GM23248 (cell line): ENCODE measurements around the gene LILRB5. TPM values are rescaled to one million over a fixed set of nuclear protein-coding genes. Genes with fewer than 3 reads are reported as not detected.
"Not testable (repeated sequence)": the region's sequence is repeated elsewhere in the genome, so short reads cannot be mapped to it uniquely, and the experiment has no call there.

Source experiments
- DNase-seq: peaks from one replicate; pipeline ENCODE4 v3.0.0-alpha.2; 2015
- H2AFZ ChIP-seq: fragments of 200-600 bp; sonication (generic); 2 replicates; pipeline ENCODE4 v1.6.1; 2016; ENCODE audit warnings: antibody characterized with exemption
- H3F3A ChIP-seq: fragments of 200-600 bp; sonication (generic); 2 replicates; pipeline ENCODE4 v1.6.1; 2016; ENCODE audit warnings: mild to moderate bottlenecking, antibody characterized with exemption, mixed run types; ENCODE audit not compliant: insufficient read depth
- H3K27ac ChIP-seq: fragments of 200-600 bp; sonication (generic); 2 replicates; pipeline ENCODE4 v1.5.1; 2016; ENCODE audit warnings: mild to moderate bottlenecking
- H3K27me3 ChIP-seq: fragments of 200-600 bp; sonication (generic); replicated peaks from 2 replicates; pipeline ENCODE4 v1.6.1; 2016; ENCODE audit warnings: mild to moderate bottlenecking; ENCODE audit not compliant: insufficient read depth
- H3K36me3 ChIP-seq: fragments of 200-600 bp; sonication (generic); 2 replicates; pipeline ENCODE4 v1.6.1; 2016; ENCODE audit warnings: low read depth, mild to moderate bottlenecking
- H3K4me1 ChIP-seq: fragments of 200-600 bp; sonication (generic); 2 replicates; pipeline ENCODE4 v1.6.1; 2016; ENCODE audit warnings: mild to moderate bottlenecking; ENCODE audit not compliant: insufficient read depth
- H3K4me2 ChIP-seq: fragments of 200-600 bp; sonication (generic); one replicate; pipeline ENCODE4 v1.6.1; 2016; ENCODE audit warnings: mild to moderate bottlenecking; ENCODE audit not compliant: unreplicated experiment
- H3K4me3 ChIP-seq: fragments of 200-600 bp; sonication (generic); 2 replicates; pipeline ENCODE4 v1.5.1; 2016; ENCODE audit warnings: mild to moderate bottlenecking
- H3K79me2 ChIP-seq: fragments of 200-600 bp; sonication (generic); 2 replicates; pipeline ENCODE4 v1.6.1; 2016; ENCODE audit warnings: mild to moderate bottlenecking; ENCODE audit not compliant: insufficient read depth
- H3K9ac ChIP-seq: fragments of 200-600 bp; sonication (generic); 2 replicates; pipeline ENCODE4 v1.6.1; 2016; ENCODE audit warnings: mild to moderate bottlenecking
- H3K9me2 ChIP-seq: fragments of 200-600 bp; sonication (generic); 2 replicates; pipeline ENCODE4 v1.6.1; 2016; ENCODE audit warnings: mixed run types, mild to moderate bottlenecking, moderate library complexity; ENCODE audit not compliant: insufficient read depth
- H3K9me3 ChIP-seq: fragments of 200-600 bp; sonication (generic); one replicate; pipeline ENCODE4 v1.6.1; 2017; ENCODE audit warnings: low read depth
- H4K20me1 ChIP-seq: fragments of 200-600 bp; sonication (generic); 2 replicates; pipeline ENCODE4 v1.6.0; 2016; ENCODE audit not compliant: insufficient read depth
- EZH2 ChIP-seq: fragments of 200-600 bp; sonication (generic); IDR thresholded peaks from 2 replicates; pipeline ENCODE4 v1.6.1; 2018; ENCODE audit warnings: antibody characterized with exemption, mild to moderate bottlenecking; ENCODE audit not compliant: insufficient read depth, poor library complexity, severe bottlenecking
- EZH2phosphoT487 ChIP-seq: fragments of 200-600 bp; sonication (generic); IDR thresholded peaks from 2 replicates; pipeline ENCODE4 v1.6.1; 2018; ENCODE audit warnings: antibody characterized with exemption, moderate library complexity, mild to moderate bottlenecking, low read depth; ENCODE audit not compliant: insufficient read depth
- WGBS, 2 experiments: methylation state at CpG; one replicate each; pipeline ENCODE4 v1.1.6; 2015 to 2017; ENCODE audit warnings: low lambda C conversion rate in 2 of 2, low coverage in 1 of 2; ENCODE audit errors: missing lambda C conversion rate in 2 of 2; 5-methylcytosine and 5-hydroxymethylcytosine counted together
- in situ Hi-C: fragments of 300-500 bp; cut with MboI; formaldehyde crosslinking; loops from 2 replicates; pipeline ENCODE4 v1.15.0; 2020
- polyA plus RNA-seq: library from polyadenylated mRNA; unstranded; fragments of >200 nt; fragmentation: Nextera tagmentation; extraction: Ambion mirVana; gene quantifications from 2 replicates; pipeline ENCODE4 v1.2.1, GENCODE V29; 2016
- total RNA-seq: library from RNA; depleted of rRNA; stranded (reverse); fragments of >200 nt; shearing (Covaris generic); gene quantifications from 2 replicates; pipeline ENCODE4 v1.2.3, GENCODE V29; 2014

Gene LILRB5
- total and polyA plus RNA-seq, 2 experiments from 2014 or later = not detected

GRCh38 chr19:54273821-54274220 lies 16.7 kb upstream of the LILRB5 start:
- H3K9ac ChIP-seq = no peak overlapping the region
- no peak for DNase-seq
- H3K4me3 ChIP-seq = no peak overlapping the region
- 4 to 7% methylated on average over 3 of the region's 3 CpGs for WGBS, 2 experiments
- no peaks in the 10 kb centered on the region for H3K79me2 ChIP-seq
- no peaks in the 10 kb centered on the region for H3K9me3 ChIP-seq
- in situ Hi-C loops = no loop called here
- H3K9me2 ChIP-seq = no peaks in the 10 kb centered on the region
- no peaks in the 10 kb centered on the region for H4K20me1 ChIP-seq
- H3K36me3 ChIP-seq = no peaks in the 10 kb centered on the region
- no peak for TF ChIP-seq EZH2phosphoT487
- H3K27me3 ChIP-seq = peaks cover 15% of the 10 kb centered on the region
- H3K27ac ChIP-seq = no peak overlapping the region
- no peaks in the 10 kb centered on the region for H3K4me1 ChIP-seq
- H3F3A ChIP-seq = no peaks in the 10 kb centered on the region
- H3K4me2 ChIP-seq = no peak overlapping the region
- H2AFZ ChIP-seq = no peak overlapping the region

- peaks cover 27% of the 10 kb centered on the region for H3K27me3 ChIP-seq
- H3K36me3 ChIP-seq, H3K27ac ChIP-seq, in situ Hi-C loops, DNase-seq, H4K20me1 ChIP-seq, H3K4me2 ChIP-seq, H3K9ac ChIP-seq, H3K4me3 ChIP-seq, H3K9me2 ChIP-seq, H2AFZ ChIP-seq, H3K4me1 ChIP-seq, H3K9me3 ChIP-seq, H3K79me2 ChIP-seq, H3F3A ChIP-seq: not testable (repeated sequence)
- 10 to 12% methylated on average over 5 of the region's 5 CpGs for WGBS, 2 experiments
These were observed 15.1 kb upstream of the LILRB5 start for GRCh38 chr19:54272181-54272580.

- H3K27ac ChIP-seq, in situ Hi-C loops, H3K9ac ChIP-seq, H3K9me2 ChIP-seq, H2AFZ ChIP-seq, H3K4me2 ChIP-seq, H3F3A ChIP-seq, H3K79me2 ChIP-seq, H3K36me3 ChIP-seq, H4K20me1 ChIP-seq, DNase-seq, H3K9me3 ChIP-seq, H3K4me1 ChIP-seq, H3K4me3 ChIP-seq: not testable (repeated sequence)
- peaks cover 27% of the 10 kb centered on the region for H3K27me3 ChIP-seq
- WGBS, 2 experiments = 13 to 27% methylated on average over 3 to 4 of the region's 4 CpGs
These were observed 14.5 kb upstream of the LILRB5 start for GRCh38 chr19:54271587-54271986.

GRCh38 chr19:54271106-54271505 lies 14.0 kb upstream of the LILRB5 start:
- Histone ChIP-seq H3K4me1 (no peaks in the 10 kb centered on the region), H3F3A (no peaks in the 10 kb centered on the region), H3K27me3 (peaks cover 27% of the 10 kb centered on the region), H3K9me3 (no peaks in the 10 kb centered on the region), H3K4me2 (no peak overlapping the region), H2AFZ (no peak overlapping the region), H3K79me2 (no peaks in the 10 kb centered on the region), H3K9me2 (no peaks in the 10 kb centered on the region), H3K27ac (no peak overlapping the region), H3K9ac (no peak overlapping the region), H3K4me3 (no peak overlapping the region), H4K20me1 (no peaks in the 10 kb centered on the region), H3K36me3 (no peaks in the 10 kb centered on the region)
- TF ChIP-seq EZH2phosphoT487 = no peak
- no peak for TF ChIP-seq EZH2
- no peak for DNase-seq
- 19 to 22% methylated on average over 8 of the region's 8 CpGs for WGBS, 2 experiments
- in situ Hi-C loops = no loop called here

GRCh38 chr19:54268936-54269335 lies 11.9 kb upstream of the LILRB5 start:
- Histone ChIP-seq H3K4me2 (no peak overlapping the region), H2AFZ (no peak overlapping the region), H3K9me2 (no peaks in the 10 kb centered on the region), H3K4me1 (no peaks in the 10 kb centered on the region), H3K9ac (no peak overlapping the region), H3K79me2 (no peaks in the 10 kb centered on the region), H3K36me3 (no peaks in the 10 kb centered on the region), H3F3A (no peaks in the 10 kb centered on the region), H3K27me3 (peaks cover 21% of the 10 kb centered on the region), H4K20me1 (no peaks in the 10 kb centered on the region), H3K9me3 (no peaks in the 10 kb centered on the region), H3K27ac (no peak overlapping the region), H3K4me3 (no peak overlapping the region)
- in situ Hi-C loops = no loop called here
- WGBS, 2 experiments = 6 to 11% methylated on average over 2 of the region's 2 CpGs
- DNase-seq = no peak
- no peak for TF ChIP-seq EZH2
- TF ChIP-seq EZH2phosphoT487 = no peak
